Measurements from ENCODE around the gene MYO9B. TPM values are rescaled to one million over a fixed set of nuclear protein-coding genes. Genes with fewer than 3 reads are reported as not detected.
A peak's percentile ranks its signal among the peaks of the same experiment; 100 is the strongest.

MYO9B gene
- total and polyA plus RNA-seq, 3 experiments from 2014 or later, result 24.9 to 108 (median 104) TPM

DNA sequence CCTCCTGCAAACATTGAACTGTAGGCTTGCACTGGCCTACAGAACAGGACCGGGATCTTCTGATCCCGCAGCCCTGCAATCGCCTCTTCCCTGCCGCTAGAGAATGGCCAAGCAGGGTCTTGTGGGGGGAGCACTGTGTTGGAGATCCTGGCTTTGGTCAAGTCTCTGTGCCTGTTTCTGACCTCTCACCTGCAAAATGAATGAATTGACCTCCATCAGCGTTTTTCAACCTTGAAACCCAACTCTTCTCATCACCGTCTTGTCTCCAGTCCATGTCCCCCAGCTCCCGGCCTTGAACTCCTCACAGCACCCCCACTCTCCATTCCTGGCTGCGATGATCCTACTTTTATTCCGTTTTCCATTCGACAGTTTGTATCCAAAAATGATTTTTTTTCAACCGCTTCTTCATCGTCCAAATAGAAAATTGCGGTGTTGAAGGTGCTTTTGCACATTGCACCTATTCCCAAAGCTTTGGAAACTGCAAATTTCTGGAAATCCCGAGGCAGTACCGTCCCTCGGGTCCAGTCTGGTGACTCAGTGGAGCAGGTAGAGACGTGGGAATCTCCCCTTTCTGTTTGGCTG lies 2.0 kb downstream of the MYO9B start:
- Mint-ChIP-seq H3K4me1 (peaks cover 65 to 86% (median 71%) of the 10 kb centered on the region in 3 donors), H3K4me3 (peak overlapping the region; percentile 84 to 100 (median 98)), H3K9me3 (peaks cover 0 to 2% (median 0%) of the 10 kb centered on the region in 5 donors), H3K27ac (peak overlapping the region; percentile 14 to 98 (median 87)), H3K36me3 (peaks cover 0 to 44% (median 0%) of the 10 kb centered on the region in 3 donors), H3K27me3 (no peaks in the 10 kb centered on the region)
- ChIA-PET CTCF (no interaction called here), POLR2A (interaction anchor here (2.6 kb wide), 1 partner anchor 48 kb away, joined by 19 read pairs; no protein-coding TSS in a partner anchor)
- Histone ChIP-seq H3K27ac (ENCODE audit: low read depth, low read length) (no peak overlapping the region), H3K36me3 (ENCODE audit: insufficient read depth, low read length) (no peaks in the 10 kb centered on the region), H3K4me3 (ENCODE audit: low read length) (peak overlapping the region; percentile 72), H3K9me3 (ENCODE audit: low read length) (no peaks in the 10 kb centered on the region), H3K4me1 (ENCODE audit: insufficient read depth, low read length) (peaks cover 47% of the 10 kb centered on the region), H3K27me3 (ENCODE audit: insufficient read depth, low read length, poor library complexity, severe bottlenecking) (no peaks in the 10 kb centered on the region)
- no peak for DNase-seq

DNA sequence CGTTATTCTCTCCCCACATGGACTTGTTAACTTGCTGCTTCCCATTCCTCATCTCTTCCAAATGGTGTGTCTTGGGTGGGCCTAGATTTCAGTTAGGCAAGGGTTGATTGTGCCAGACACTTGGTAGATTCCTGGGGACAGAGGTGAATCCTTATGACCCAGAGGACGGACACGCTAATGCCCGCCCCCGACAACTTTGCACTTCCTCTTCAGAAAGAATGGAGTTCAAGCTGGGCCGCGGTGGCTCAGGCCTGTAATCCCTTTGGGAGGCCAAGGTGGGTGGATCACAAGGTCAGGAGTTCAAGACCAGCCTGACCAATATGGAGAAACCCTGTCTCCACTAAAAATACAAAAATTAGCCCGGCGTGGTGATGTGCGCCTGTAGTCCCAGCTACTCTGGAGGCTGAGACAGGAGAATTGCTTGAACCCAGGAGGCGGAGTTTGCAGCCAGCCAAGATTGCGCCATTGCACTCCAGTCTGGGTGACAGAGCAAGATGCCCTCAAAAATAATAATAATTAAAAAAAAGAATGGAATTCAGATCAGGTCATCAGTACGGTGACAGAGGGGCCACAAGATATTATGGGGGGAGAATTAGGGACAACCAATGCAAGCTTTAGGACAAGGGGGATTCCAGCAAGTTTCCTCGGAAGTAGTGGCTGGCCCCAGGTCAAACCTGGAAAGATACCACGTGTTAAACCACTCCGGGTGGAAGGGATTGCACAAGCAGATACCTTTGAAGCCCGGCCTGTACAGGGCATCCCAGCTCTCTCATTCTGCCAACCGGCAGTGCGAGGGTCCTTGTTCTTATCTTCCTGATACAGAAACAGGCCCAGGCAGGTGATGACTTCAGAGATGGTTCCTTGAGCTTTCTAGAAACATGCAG lies 2.7 kb downstream of the MYO9B start:
- no peak overlapping the region for H3K27ac ChIP-seq (ENCODE audit: low read depth, low read length)

DNA sequence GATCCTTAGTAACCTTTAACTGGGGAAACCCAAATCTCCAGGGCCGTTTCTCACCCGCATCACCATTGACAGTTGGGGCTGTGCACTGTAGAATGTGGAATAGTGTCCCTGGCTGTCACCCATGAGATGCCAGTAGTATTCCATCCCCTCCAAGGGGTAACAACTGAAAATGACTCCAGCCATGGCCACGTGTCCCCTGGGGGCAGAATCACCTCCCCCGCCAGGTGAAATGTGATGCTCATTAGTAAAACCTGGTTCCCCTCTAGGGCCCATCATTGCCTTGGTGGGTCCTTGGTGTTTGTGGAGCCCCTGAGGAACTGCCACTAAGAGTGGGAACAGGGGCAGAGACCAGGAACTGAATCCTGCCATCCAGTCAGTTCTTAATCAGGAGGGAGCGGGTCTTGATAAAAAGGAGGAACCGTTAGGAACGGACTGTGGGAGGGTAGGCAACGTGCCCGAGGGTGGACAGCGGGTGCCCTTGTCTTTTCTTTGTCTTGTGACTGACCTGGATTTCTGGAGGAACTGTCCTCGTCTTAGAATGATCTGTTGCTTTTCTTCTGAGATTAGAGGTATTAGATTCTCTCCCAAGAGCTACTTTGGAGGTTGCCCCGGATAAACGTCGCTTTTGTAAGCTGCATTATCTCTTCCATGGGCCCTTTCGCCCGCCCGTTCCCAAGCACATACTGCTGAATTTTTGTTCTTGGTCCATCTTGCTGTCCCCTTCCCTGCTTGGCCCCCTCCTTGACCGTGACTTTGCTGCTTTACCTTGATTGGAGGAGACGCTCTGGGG lies 3.5 kb downstream of the MYO9B start:
- Histone ChIP-seq H3K4me3 (ENCODE audit: low read length) (peak overlapping the region; percentile 29), H3K36me3 (ENCODE audit: insufficient read depth, low read length) (no peaks in the 10 kb centered on the region), H3K4me1 (ENCODE audit: insufficient read depth, low read length) (peaks cover 45% of the 10 kb centered on the region), H3K27me3 (ENCODE audit: insufficient read depth, low read length, poor library complexity, severe bottlenecking) (no peaks in the 10 kb centered on the region), H3K9me3 (ENCODE audit: low read length) (no peaks in the 10 kb centered on the region), H3K27ac (ENCODE audit: low read depth, low read length) (no peak overlapping the region)
- peak overlapping the region; percentile 70 to 90 (median 76) for H3K4me3 Mint-ChIP-seq
- H3K36me3 Mint-ChIP-seq, result peaks cover 0 to 45% (median 0%) of the 10 kb centered on the region in 3 donors
- peak overlapping the region; percentile 67 to 91 (median 84) for H3K27ac Mint-ChIP-seq
- ChIA-PET CTCF (interaction anchor here (0.5 to 1.7 kb wide), 5 partner anchors 11 to 137 kb away, joined by 3 to 6 read pairs (median 3); partner anchors contain the start of gene USE1), POLR2A (interaction anchor here (0.6 kb wide), 1 partner anchor 126 kb away, joined by 3 read pairs; no protein-coding TSS in a partner anchor)
- no peak for DNase-seq
- H3K9me3 Mint-ChIP-seq, result peaks cover 0 to 2% (median 0%) of the 10 kb centered on the region in 5 donors
- H3K27me3 Mint-ChIP-seq, result no peaks in the 10 kb centered on the region
- H3K4me1 Mint-ChIP-seq, result peaks cover 61 to 85% (median 65%) of the 10 kb centered on the region in 3 donors

More for the DNA sequence above, 2.7 kb downstream of the MYO9B start:
- Histone ChIP-seq H3K4me3 (ENCODE audit: low read length) (no peak overlapping the region), H3K9me3 (ENCODE audit: low read length) (no peaks in the 10 kb centered on the region), H3K4me1 (ENCODE audit: insufficient read depth, low read length) (peaks cover 47% of the 10 kb centered on the region), H3K27me3 (ENCODE audit: insufficient read depth, low read length, poor library complexity, severe bottlenecking) (no peaks in the 10 kb centered on the region), H3K36me3 (ENCODE audit: insufficient read depth, low read length) (no peaks in the 10 kb centered on the region)
- ChIA-PET CTCF (interaction anchor here (0.8 to 1.3 kb wide), 3 partner anchors 10 to 137 kb away, joined by 3 to 6 read pairs (median 3); partner anchors contain the start of gene USE1), POLR2A (no interaction called here)
- Mint-ChIP-seq H3K4me1 (peaks cover 66 to 88% (median 73%) of the 10 kb centered on the region in 3 donors), H3K36me3 (peaks cover 0 to 44% (median 0%) of the 10 kb centered on the region in 3 donors), H3K27me3 (no peaks in the 10 kb centered on the region), H3K27ac (peak overlapping the region; percentile 36 to 98 (median 84)), H3K4me3 (peak overlapping the region; percentile 84 to 100 (median 94)), H3K9me3 (peaks cover 0 to 2% (median 0%) of the 10 kb centered on the region in 5 donors)
- no peak for DNase-seq

DNA sequence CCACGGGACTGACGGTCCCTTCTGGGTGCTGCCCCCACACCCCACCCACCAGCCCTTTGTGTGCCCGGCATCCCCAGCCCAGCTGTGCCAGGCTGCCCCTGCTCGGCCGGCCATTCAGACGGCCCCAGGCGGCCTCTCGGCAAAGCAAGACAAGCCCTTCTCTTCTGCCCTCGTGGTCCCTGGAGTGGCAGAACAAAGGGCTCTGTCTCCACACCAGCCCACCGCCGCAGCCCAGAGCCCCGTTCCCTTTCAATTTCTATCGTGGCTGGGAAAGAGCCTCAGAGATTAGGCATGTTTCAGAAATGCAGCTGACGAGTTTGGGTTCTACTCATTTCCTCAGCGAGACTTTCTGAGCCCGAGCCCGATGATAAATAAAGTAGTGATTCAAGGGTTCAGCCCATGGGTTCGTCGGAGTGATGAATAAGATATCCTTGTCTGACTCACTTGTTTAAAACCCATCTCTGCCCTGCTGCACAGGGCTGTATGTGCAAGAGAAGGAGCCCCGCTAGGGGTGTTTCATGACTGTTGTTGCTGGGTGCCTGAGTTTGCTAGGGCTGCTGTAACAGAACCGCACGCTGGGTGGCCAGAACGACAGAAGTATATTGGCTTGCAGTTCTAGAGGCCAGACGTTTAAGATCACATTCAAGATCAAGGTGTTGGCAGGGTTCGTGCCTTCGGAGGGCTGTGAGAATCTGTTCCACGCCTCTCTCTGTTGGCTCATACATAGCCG lies 4.3 kb downstream of the MYO9B start:
- Histone ChIP-seq H3K27me3 (ENCODE audit: insufficient read depth, low read length, poor library complexity, severe bottlenecking) (no peaks in the 10 kb centered on the region), H3K4me1 (ENCODE audit: insufficient read depth, low read length) (peaks cover 37% of the 10 kb centered on the region), H3K4me3 (ENCODE audit: low read length) (peak overlapping the region; percentile 29), H3K36me3 (ENCODE audit: insufficient read depth, low read length) (no peaks in the 10 kb centered on the region), H3K9me3 (ENCODE audit: low read length) (no peaks in the 10 kb centered on the region), H3K27ac (ENCODE audit: low read depth, low read length) (no peak overlapping the region)
- POLR2A ChIA-PET, result interaction anchor here (0.6 kb wide), 1 partner anchor 125 kb away, joined by 3 read pairs; no protein-coding TSS in a partner anchor
- Mint-ChIP-seq H3K27me3 (no peaks in the 10 kb centered on the region), H3K27ac (peak overlapping the region; percentile 67 to 91 (median 84)), H3K4me1 (peaks cover 53 to 77% (median 57%) of the 10 kb centered on the region in 3 donors), H3K9me3 (peaks cover 0 to 2% (median 0%) of the 10 kb centered on the region in 5 donors), H3K36me3 (peaks cover 0 to 40% (median 0%) of the 10 kb centered on the region in 3 donors), H3K4me3 (peak overlapping the region; percentile 67 to 90 (median 76))
- DNase-seq, result peak in 4 of 5 donors; percentile 37 to 87 (median 55)
- CTCF ChIA-PET, result interaction anchor here (1.1 to 1.7 kb wide), 4 partner anchors 11 to 104 kb away, joined by 3 to 6 read pairs (median 5); no protein-coding TSS in a partner anchor

DNA sequence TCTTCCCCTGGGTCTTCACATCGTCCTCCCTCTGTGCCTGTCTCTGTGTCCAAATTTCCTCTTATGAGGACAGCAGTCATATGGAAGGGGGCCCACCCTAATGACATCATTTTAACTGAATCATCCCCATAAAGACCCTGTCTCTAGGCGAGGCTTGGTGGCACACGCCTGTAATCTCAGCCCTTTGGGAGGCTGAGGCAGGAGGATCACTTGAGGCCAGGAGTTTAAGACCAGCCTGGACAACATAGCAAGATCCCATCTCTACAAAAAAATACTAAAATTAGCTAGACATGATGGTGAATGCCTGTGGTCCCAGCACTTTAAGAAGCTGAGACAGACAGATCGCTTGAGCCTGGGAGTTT lies 4.8 kb downstream of the MYO9B start:
- Histone ChIP-seq H3K27me3 (ENCODE audit: insufficient read depth, low read length, poor library complexity, severe bottlenecking) (no peaks in the 10 kb centered on the region), H3K4me3 (ENCODE audit: low read length) (no peak overlapping the region), H3K9me3 (ENCODE audit: low read length) (no peaks in the 10 kb centered on the region), H3K36me3 (ENCODE audit: insufficient read depth, low read length) (no peaks in the 10 kb centered on the region), H3K27ac (ENCODE audit: low read depth, low read length) (no peak overlapping the region), H3K4me1 (ENCODE audit: insufficient read depth, low read length) (peaks cover 36% of the 10 kb centered on the region)
- Mint-ChIP-seq H3K27ac (peak overlapping the region; percentile 67 to 91 (median 84)), H3K9me3 (peaks cover 0 to 2% (median 0%) of the 10 kb centered on the region in 5 donors), H3K27me3 (no peaks in the 10 kb centered on the region), H3K4me1 (peaks cover 57 to 78% (median 57%) of the 10 kb centered on the region in 3 donors), H3K36me3 (peaks cover 0 to 40% (median 0%) of the 10 kb centered on the region in 3 donors), H3K4me3 (peak overlapping the region in 6 of 7 donors; percentile 67 to 90 (median 77))
- ChIA-PET POLR2A (no interaction called here), CTCF (interaction anchor here (1.1 to 1.7 kb wide), 3 partner anchors 45 to 104 kb away, joined by 3 to 6 read pairs (median 4); no protein-coding TSS in a partner anchor)
- no peak for DNase-seq

DNA sequence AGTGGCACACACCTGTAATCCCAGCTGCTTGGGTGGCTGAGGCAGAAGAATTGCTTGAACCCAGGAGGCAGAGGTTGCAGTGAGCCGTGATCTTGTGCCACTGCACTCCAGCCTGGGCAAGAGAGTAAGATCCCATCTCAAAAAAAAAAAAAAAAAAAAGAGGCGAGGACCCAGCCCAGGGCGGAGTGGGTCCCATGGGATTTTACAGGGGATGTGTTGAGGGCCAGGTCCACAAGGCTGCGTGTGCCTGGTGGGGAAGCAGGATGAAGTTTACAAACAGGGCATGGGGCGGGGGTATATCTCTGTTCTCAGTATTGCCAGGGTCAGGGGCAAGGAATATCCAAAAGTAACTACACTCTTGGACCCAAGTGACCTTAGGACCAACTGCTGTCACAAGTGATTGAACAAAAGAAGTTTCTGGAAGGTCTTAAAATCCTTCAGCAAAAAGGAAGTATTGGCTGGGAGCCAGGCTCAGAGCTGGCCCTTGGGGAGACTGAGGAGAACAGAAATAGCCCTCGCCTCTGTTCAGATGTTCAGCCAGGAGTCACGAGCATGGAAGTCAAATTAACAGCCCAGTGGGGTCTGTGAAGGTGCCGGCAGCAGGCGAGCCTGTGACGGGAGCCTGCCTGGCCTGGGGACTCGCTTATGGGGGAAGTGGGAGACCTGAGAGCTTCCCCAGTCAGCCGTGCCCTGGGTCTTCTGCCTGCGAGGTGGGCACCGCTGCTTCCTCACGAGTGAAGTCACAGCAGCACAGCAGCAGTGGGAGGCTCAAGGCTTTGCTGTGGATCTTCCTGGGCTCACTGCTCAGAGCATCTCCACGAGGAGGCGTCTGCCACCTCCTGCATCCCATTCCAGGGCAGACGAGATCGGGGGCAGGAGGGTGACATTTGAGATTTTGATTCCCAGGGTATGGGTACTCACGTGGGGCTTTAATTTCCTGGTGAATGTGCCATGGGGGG lies 6.4 kb downstream of the MYO9B start:
- no peak for DNase-seq
- H3K27me3 Mint-ChIP-seq, result no peaks in the 10 kb centered on the region
- Histone ChIP-seq H3K9me3 (ENCODE audit: low read length) (no peaks in the 10 kb centered on the region), H3K27ac (ENCODE audit: low read depth, low read length) (no peak overlapping the region), H3K36me3 (ENCODE audit: insufficient read depth, low read length) (no peaks in the 10 kb centered on the region), H3K27me3 (ENCODE audit: insufficient read depth, low read length, poor library complexity, severe bottlenecking) (no peaks in the 10 kb centered on the region), H3K4me1 (ENCODE audit: insufficient read depth, low read length) (peaks cover 35% of the 10 kb centered on the region), H3K4me3 (ENCODE audit: low read length) (no peak overlapping the region)
- peaks cover 0 to 42% (median 0%) of the 10 kb centered on the region in 3 donors for H3K36me3 Mint-ChIP-seq
- H3K27ac Mint-ChIP-seq, result peak overlapping the region in 4 of 8 donors; percentile 29 to 88 (median 56)
- ChIA-PET CTCF (no interaction called here), POLR2A (interaction anchor here (0.6 kb wide), 1 partner anchor 189 kb away, joined by 3 read pairs; no protein-coding TSS in a partner anchor)
- H3K4me3 Mint-ChIP-seq, result no peak overlapping the region
- no peaks in the 10 kb centered on the region for H3K9me3 Mint-ChIP-seq
- H3K4me1 Mint-ChIP-seq, result peaks cover 52 to 81% (median 56%) of the 10 kb centered on the region in 3 donors

Data from CD8-positive, alpha-beta memory T cell (primary cell).